ENCODE measurements around the gene C12orf50.
A peak's percentile ranks its signal among the peaks of the same experiment; 100 is the strongest.
"Not testable (repeated sequence)": the region's sequence is repeated elsewhere in the genome, so short reads cannot be mapped to it uniquely, and the experiment has no call there.

The C12orf50 gene

GRCh38 chr12:88029093-88029665 lies at the start of gene C12orf50:
Gene C12orf50 (minus strand): TSS chr12:88029401. CDS start chr12:88026962, 2,439 bp downstream.
- no peak for DNase-seq (ENCODE audit: low read depth)

- DNase-seq (ENCODE audit: low read depth) = no peak
Observed at GRCh38 chr12:88067301-88067700, 38.1 kb upstream of the C12orf50 start.

GRCh38 chr12:88063375-88063774 lies 34.2 kb upstream of the C12orf50 start:
- DNase-seq (ENCODE audit: low read depth) = no peak

- DNase-seq (ENCODE audit: low read depth) = no peak
Observed at GRCh38 chr12:88062474-88062873, 33.3 kb upstream of the C12orf50 start.

- DNase-seq (ENCODE audit: low read depth) = no peak
Observed at GRCh38 chr12:88058719-88059077, 29.5 kb upstream of the C12orf50 start.

- DNase-seq (ENCODE audit: low read depth) = no peak
Observed at GRCh38 chr12:88057994-88058718, 29.0 kb upstream of the C12orf50 start.

- DNase-seq (ENCODE audit: low read depth) = no peak
Observed at GRCh38 chr12:88056571-88056970, 27.4 kb upstream of the C12orf50 start.

- no peak for DNase-seq (ENCODE audit: low read depth)
Observed at GRCh38 chr12:88052686-88053085, 23.5 kb upstream of the C12orf50 start.

- no peak for DNase-seq (ENCODE audit: low read depth)
Observed at GRCh38 chr12:88044035-88044434, 14.8 kb upstream of the C12orf50 start.

- DNase-seq (ENCODE audit: low read depth) = no peak
Observed at GRCh38 chr12:88037770-88038169, 8.6 kb upstream of the C12orf50 start.

GRCh38 chr12:88036353-88036965 lies 7.3 kb upstream of the C12orf50 start:
- no peak for DNase-seq (ENCODE audit: low read depth)

GRCh38 chr12:88035907-88036289 lies 6.7 kb upstream of the C12orf50 start:
- DNase-seq (ENCODE audit: low read depth) = no peak

GRCh38 chr12:88035271-88035906 lies 6.2 kb upstream of the C12orf50 start:
- peak; percentile 68 for DNase-seq (ENCODE audit: low read depth)

GRCh38 chr12:88031161-88031560 lies 2.0 kb upstream of the C12orf50 start:
- not testable (repeated sequence) for DNase-seq (ENCODE audit: low read depth)

GRCh38 chr12:88026196-88026595 lies 3.0 kb downstream of the C12orf50 start:
- no peak for DNase-seq (ENCODE audit: low read depth)

GRCh38 chr12:88017964-88018363 lies 11.2 kb downstream of the C12orf50 start:
- DNase-seq (ENCODE audit: low read depth) = no peak

- DNase-seq (ENCODE audit: low read depth) = no peak
Observed at GRCh38 chr12:88015825-88016224, 13.4 kb downstream of the C12orf50 start.

GRCh38 chr12:88011755-88012154 lies 17.4 kb downstream of the C12orf50 start:
- no peak for DNase-seq (ENCODE audit: low read depth)

- DNase-seq (ENCODE audit: low read depth) = no peak
Observed at GRCh38 chr12:88006351-88006750, 22.9 kb downstream of the C12orf50 start.

- no peak for DNase-seq (ENCODE audit: low read depth)
Observed at GRCh38 chr12:88001327-88001726, 27.9 kb downstream of the C12orf50 start.

- no peak for DNase-seq (ENCODE audit: low read depth)
Observed at GRCh38 chr12:87995581-87996178, 33.5 kb downstream of the C12orf50 start.

- no peak for DNase-seq (ENCODE audit: low read depth)
Observed at GRCh38 chr12:87991483-87991882, 37.7 kb downstream of the C12orf50 start.

GRCh38 chr12:87988534-87988933 lies 40.7 kb downstream of the C12orf50 start:
- DNase-seq (ENCODE audit: low read depth) = no peak
